Fibroblast of lung (primary cell): Measurements from ENCODE around the gene GNPTAB. TPM values are rescaled to one million over a fixed set of nuclear protein-coding genes. Genes with fewer than 3 reads are reported as not detected.

Source experiments
- DNase-seq, 2 donors: peaks; one replicate each; pipeline versions ENCODE4 v3.0.0 to v3.0.0-alpha.2; 2010; ENCODE audit warnings: low read depth in 2 of 2
- H2AFZ ChIP-seq: 2 replicates; pipeline ENCODE4 v1.5.1; 2012; ENCODE audit warnings: low read length, control low read depth, inconsistent platforms
- H3K27ac ChIP-seq: 2 replicates; pipeline ENCODE4 v1.5.1; 2011; ENCODE audit warnings: low read length, control low read depth; ENCODE audit not compliant: insufficient read depth
- H3K27me3 ChIP-seq: 2 replicates; pipeline ENCODE4 v1.5.1; 2011; ENCODE audit warnings: mild to moderate bottlenecking, low read length; ENCODE audit not compliant: control insufficient read depth, insufficient read depth
- H3K36me3 ChIP-seq: 2 replicates; pipeline ENCODE4 v1.5.1; 2011; ENCODE audit warnings: low read length; ENCODE audit not compliant: control insufficient read depth, insufficient read depth
- H3K4me1 ChIP-seq: 2 replicates; pipeline ENCODE4 v1.5.1; 2011; ENCODE audit warnings: low read length; ENCODE audit not compliant: control insufficient read depth, insufficient read depth; ENCODE audit errors: extremely low read depth
- H3K4me2 ChIP-seq: 2 replicates; pipeline ENCODE4 v1.5.1; 2011; ENCODE audit warnings: low read length, control low read depth; ENCODE audit not compliant: insufficient read depth; ENCODE audit errors: extremely low read depth
- H3K4me3 ChIP-seq, 4 experiments: fragments of 200-600 bp in 1 of 4; sonication (generic) in 1 of 4; replicated peaks in 1 of 4; 2 replicates each; pipeline ENCODE4 v1.5.1; 2011 to 2016; ENCODE audit warnings: low read length in 4 of 4, low read depth in 3 of 4, mild to moderate bottlenecking in 3 of 4, control low read depth in 2 of 4, inconsistent platforms in 1 of 4, mixed read lengths in 1 of 4; ENCODE audit not compliant: insufficient read depth in 1 of 4; ENCODE audit errors: control extremely low read depth in 1 of 4
- H3K79me2 ChIP-seq: 2 replicates; pipeline ENCODE4 v1.5.1; 2012; ENCODE audit warnings: mild to moderate bottlenecking, low read length, inconsistent platforms; ENCODE audit not compliant: control insufficient read depth, insufficient read depth
- H3K9ac ChIP-seq: 2 replicates; pipeline ENCODE4 v1.5.1; 2011; ENCODE audit warnings: mild to moderate bottlenecking, low read length, control low read depth; ENCODE audit not compliant: insufficient read depth
- H3K9me3 ChIP-seq: 2 replicates; pipeline ENCODE4 v1.5.1; 2012; ENCODE audit warnings: low read depth, low read length; ENCODE audit not compliant: control insufficient read depth, insufficient read depth
- H4K20me1 ChIP-seq: 2 replicates; pipeline ENCODE4 v1.5.1; 2011; ENCODE audit warnings: low read length; ENCODE audit not compliant: control insufficient read depth, insufficient read depth; ENCODE audit errors: extremely low read depth
- EZH2 ChIP-seq: IDR thresholded peaks from 2 replicates; pipeline ENCODE4 v1.5.1; 2012; ENCODE audit warnings: low read length, control low read depth, mild to moderate bottlenecking; ENCODE audit errors: missing control alignments
- polyA plus RNA-seq, 2 donors: library from polyadenylated mRNA; depleted of rRNA in 1 of 2; stranded (reverse) in 1 of 2; unstranded in 1 of 2; fragments of >200 nt; gene quantifications; 2 replicates each; pipeline ENCODE4 v1.2.1, GENCODE V29; 2011 to 2012; ENCODE audit warnings: missing spikeins in 1 of 2
- total RNA-seq: library from RNA; depleted of rRNA; stranded (reverse); fragments of >200 nt; gene quantifications from 2 replicates; pipeline ENCODE4 v1.2.1, GENCODE V29; 2014
- TF ChIP-seq, protein P1 (sequence below), 2 donors: IDR thresholded peaks in 1 of 2; conservative IDR thresholded peaks in 1 of 2; 1 replicate in 1 of 2; 2 replicates in 1 of 2; pipeline ENCODE4 v1.5.1; 2011 to 2012; ENCODE audit warnings: low read length in 2 of 2, control low read depth in 1 of 2, inconsistent platforms in 1 of 2, low read depth in 1 of 2, mild to moderate bottlenecking in 1 of 2

The GNPTAB gene
- total and polyA plus RNA-seq, 2 donors (not counting 1 experiment from before 2014, with no cell fraction given): 49.7 to 58.4 TPM

GRCh38 chr12:101828463-101829196 is 2.1 kb downstream of the GNPTAB start:
- Histone ChIP-seq H3K27ac (no peak overlapping the region), H3K27me3 (no peaks in the 10 kb centered on the region), H2AFZ (no peak overlapping the region), H3K4me1 (peaks cover 2% of the 10 kb centered on the region), H3K36me3 (no peaks in the 10 kb centered on the region), H3K9me3 (no peaks in the 10 kb centered on the region), H3K4me2 (no peak overlapping the region), H3K9ac (no peak overlapping the region), H3K79me2 (peaks cover 4% of the 10 kb centered on the region), H3K4me3 (peak overlapping the region in 1 of 4 experiments; percentile 93), H4K20me1 (no peaks in the 10 kb centered on the region)
- DNase-seq: no peak
- no peak for TF ChIP-seq EZH2
- TF ChIP-seq, protein P1, sequence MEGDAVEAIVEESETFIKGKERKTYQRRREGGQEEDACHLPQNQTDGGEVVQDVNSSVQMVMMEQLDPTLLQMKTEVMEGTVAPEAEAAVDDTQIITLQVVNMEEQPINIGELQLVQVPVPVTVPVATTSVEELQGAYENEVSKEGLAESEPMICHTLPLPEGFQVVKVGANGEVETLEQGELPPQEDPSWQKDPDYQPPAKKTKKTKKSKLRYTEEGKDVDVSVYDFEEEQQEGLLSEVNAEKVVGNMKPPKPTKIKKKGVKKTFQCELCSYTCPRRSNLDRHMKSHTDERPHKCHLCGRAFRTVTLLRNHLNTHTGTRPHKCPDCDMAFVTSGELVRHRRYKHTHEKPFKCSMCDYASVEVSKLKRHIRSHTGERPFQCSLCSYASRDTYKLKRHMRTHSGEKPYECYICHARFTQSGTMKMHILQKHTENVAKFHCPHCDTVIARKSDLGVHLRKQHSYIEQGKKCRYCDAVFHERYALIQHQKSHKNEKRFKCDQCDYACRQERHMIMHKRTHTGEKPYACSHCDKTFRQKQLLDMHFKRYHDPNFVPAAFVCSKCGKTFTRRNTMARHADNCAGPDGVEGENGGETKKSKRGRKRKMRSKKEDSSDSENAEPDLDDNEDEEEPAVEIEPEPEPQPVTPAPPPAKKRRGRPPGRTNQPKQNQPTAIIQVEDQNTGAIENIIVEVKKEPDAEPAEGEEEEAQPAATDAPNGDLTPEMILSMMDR (conservative IDR thresholded peaks at IDR 0.05 in 1 of 2, IDR thresholded peaks at IDR 0.05 in 1 of 2; ENCODE audit: low read depth in 1 of 2, low read length in 2 of 2): no peak

- no peak for DNase-seq
- Histone ChIP-seq H3K4me1 (peaks cover 2% of the 10 kb centered on the region), H3K4me3 (no peak overlapping the region), H3K27me3 (no peaks in the 10 kb centered on the region), H2AFZ (no peak overlapping the region), H4K20me1 (no peaks in the 10 kb centered on the region), H3K9ac (no peak overlapping the region), H3K27ac (no peak overlapping the region), H3K9me3 (no peaks in the 10 kb centered on the region), H3K79me2 (peaks cover 4% of the 10 kb centered on the region), H3K4me2 (no peak overlapping the region), H3K36me3 (no peaks in the 10 kb centered on the region)
- TF ChIP-seq, protein P1 (conservative IDR thresholded peaks at IDR 0.05 in 1 of 2, IDR thresholded peaks at IDR 0.05 in 1 of 2; ENCODE audit: low read depth in 1 of 2, low read length in 2 of 2): no peak
- no peak for TF ChIP-seq EZH2
Measured at GRCh38 chr12:101826766-101827368, 3.9 kb downstream of the GNPTAB start.

- no peak overlapping the region for H3K27ac ChIP-seq
- H3K4me3 ChIP-seq: no peak overlapping the region
- TF ChIP-seq EZH2: no peak
- TF ChIP-seq, protein P1 (conservative IDR thresholded peaks at IDR 0.05 in 1 of 2, IDR thresholded peaks at IDR 0.05 in 1 of 2; ENCODE audit: low read depth in 1 of 2, low read length in 2 of 2): no peak
- no peaks in the 10 kb centered on the region for H3K27me3 ChIP-seq
- H3K79me2 ChIP-seq: peaks cover 2% of the 10 kb centered on the region
- H3K9ac ChIP-seq: no peak overlapping the region
- H3K4me1 ChIP-seq: no peaks in the 10 kb centered on the region
- no peak for DNase-seq
- H3K4me2 ChIP-seq: no peak overlapping the region
- H3K36me3 ChIP-seq: no peaks in the 10 kb centered on the region
- H2AFZ ChIP-seq: no peak overlapping the region
- H4K20me1 ChIP-seq: no peaks in the 10 kb centered on the region
- H3K9me3 ChIP-seq: no peaks in the 10 kb centered on the region
Measured at GRCh38 chr12:101824831-101825230, 5.9 kb downstream of the GNPTAB start.
